Measurements from ENCODE around the gene SKOR2.

GRCh38 chr18:47251289-47252120 is at the start of gene SKOR2:
- TF ChIP-seq CTCF (IDR thresholded peaks at IDR 0.05): no peak
- TF ChIP-seq POLR2A (IDR thresholded peaks at IDR 0.05): no peak
